ENCODE results near the gene GJB1.
"Not testable (repeated sequence)": the region's sequence is repeated elsewhere in the genome, so short reads cannot be mapped to it uniquely, and the experiment has no call there.

Gene GJB1

DNA sequence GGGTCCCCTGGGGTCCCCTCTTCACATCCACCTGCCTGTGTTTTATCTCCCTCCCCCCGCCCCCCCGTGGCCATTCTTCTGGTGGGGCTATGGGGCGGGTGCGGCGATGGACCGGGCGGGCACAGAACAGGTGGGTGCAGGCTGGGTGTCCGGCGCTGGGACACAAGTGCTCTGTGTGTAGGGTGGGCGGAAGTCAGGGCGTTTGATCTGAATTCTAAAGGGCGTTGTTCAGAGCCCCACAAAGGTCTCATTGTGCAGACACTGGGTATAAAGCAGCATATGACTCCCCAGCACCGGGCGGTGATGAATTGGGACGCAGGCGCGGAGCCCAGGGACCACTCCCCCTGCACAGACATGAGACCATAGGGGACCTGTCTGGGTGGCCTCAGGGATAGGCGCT is at the start of gene GJB1:
Gene GJB1, plus strand, starts transcription at position 296 of the 400 bp plus-strand sequence. CDS start 484 bp downstream, outside the sequence.
- no peak for DNase-seq (ENCODE audit: low read depth in 2 of 2)

DNA sequence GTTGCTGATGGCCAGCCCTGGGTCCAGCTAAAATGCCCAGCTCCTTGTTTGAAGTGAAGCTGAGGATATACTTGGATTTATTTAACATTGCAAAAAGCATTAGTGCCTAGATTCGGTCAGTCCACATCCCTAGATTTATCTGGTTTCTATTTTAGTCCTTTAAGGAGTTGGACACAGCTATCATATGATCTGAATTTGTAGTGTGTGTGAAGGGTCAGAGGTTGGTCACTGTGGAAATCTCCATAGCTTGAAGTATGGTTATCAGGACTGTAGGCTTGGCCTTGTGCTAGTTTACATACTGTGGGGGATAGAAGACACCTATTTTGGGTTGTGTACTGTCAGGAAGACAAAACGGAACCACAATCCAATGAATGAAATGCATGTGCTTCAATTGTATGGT is 49.6 kb upstream of the GJB1 start:
- DNase-seq (ENCODE audit: low read depth in 2 of 2): no peak

DNA sequence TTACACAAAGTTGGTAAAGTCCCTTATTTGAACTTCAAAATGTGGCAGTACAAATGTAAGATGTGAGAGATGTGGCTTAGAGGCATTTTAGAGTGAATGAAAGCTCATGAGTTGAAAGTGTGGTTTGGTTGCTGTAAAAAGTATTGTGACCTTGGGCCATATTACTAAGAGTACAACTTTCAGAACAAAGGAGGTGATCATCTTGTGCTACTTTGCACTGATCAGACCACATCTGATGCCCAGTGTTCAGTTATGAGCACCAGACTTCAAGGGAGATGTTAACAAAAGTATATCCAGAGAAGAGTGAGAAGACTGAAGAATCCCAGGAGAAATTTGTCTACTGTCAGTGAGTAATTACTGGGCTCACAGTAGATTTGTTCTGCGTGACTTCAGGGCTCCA is 48.2 kb upstream of the GJB1 start:
- DNase-seq (ENCODE audit: low read depth in 2 of 2): no peak

DNA sequence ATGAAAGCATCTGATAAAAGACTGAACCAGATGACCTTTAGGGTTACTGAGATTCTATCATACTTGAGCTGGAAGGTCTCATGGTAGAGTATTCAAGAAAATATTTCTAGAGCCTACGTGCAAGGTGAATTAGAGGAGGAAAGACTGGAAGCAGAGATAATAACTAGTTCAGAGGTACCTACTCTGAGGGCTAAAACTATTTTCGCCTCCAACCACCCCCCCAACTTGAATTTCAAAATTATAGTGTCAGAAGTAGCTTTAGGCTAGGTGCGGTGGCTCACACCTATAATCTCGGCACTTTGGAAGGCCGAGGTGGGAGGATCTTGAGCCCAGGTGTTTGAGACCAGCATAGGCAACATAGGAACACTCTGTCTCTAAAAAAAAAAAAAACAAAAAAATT is 47.5 kb upstream of the GJB1 start:
- DNase-seq (ENCODE audit: low read depth in 2 of 2): no peak

DNA sequence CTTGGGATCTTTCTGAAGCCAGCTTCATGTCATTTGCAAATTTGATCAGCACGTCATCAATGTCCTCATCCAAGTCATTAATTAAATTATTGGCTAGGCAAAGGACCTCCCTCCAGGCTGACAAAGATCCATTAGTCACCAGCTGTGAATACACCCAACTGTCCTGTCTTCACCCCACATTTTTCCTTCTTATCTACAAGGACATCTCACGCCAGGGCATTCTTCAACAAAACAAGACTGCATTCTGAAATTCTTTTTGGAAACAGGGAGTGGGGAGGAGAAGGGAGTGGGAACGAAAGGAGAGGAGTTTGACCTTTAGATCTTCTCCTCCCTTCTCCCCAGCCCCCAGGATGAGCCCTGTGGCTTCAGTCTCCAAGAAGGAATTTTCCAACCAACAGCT is 45.7 kb upstream of the GJB1 start:
- DNase-seq (ENCODE audit: low read depth in 2 of 2): no peak

DNA sequence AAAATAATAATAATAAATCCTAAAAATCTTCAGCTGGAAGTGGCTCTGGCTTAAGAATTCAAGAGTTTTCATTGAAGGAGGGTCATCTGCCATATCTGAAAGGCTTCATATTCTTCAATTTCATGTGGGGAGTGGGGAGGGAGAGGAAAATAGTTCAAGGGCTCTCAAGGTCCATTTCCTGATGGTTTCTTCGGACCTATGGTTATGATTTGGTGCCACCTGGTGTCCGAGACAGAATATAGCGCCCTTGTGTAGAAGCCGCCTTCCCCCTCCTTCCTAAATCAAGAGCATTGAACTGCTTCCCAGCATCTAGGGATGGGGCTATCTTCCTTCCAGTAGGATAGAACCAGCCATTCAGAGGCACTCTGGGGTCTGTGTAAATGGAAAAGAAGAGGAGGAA is 44.1 kb upstream of the GJB1 start:
- DNase-seq (ENCODE audit: low read depth in 2 of 2): peak in 1 of 2 donors; percentile 22

DNA sequence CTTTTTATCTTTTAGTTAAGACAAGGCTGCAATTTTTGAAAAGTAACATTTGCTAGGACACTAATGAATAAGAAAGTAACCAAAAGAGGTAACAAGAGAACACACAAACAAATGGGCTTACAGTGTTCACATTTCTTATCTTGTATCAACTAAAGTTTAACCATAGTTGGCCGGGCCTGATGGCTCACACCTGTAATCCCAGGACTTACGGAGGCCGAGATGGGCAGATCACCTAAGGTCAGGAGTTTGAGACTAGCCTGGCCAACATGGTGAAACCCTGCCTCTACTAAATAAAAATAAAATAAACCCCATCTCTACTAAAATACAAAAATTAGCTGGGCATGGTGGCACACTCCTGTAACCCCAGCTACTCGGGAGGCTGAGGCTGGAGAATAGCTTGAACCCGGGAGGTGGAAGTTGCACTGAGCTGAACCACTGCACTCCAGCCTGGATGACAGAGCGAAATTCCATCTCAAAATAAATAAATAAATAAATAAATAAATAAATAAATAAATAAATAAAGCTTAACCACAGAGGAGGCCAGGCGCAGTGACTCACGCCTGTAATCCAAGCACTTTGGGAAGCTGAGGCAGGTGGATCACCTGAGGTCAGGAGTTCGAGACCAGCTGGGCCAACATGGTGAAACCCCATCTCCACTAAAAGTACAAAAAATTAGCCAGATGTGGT is 42.3 kb upstream of the GJB1 start:
- not testable (repeated sequence) for DNase-seq (ENCODE audit: low read depth in 2 of 2)

DNA sequence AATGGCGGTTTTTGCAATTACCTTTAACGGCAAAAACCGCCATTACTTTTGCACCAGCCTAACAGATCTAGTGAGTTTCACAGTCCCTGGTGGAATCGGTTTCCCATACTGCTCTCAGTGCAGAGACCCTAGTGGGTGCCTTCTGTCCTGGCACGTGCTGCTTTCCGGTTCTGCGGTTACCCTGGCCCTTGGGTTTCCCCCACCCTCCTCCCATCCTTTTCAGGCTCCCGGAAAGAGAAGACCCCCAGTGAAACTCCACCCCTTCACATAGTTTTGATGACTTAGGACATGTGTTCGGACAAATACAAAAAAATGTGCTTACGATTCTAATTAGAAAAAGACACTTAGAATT is 41.5 kb upstream of the GJB1 start:
- DNase-seq (ENCODE audit: low read depth in 2 of 2): peak; percentile 18 to 28

DNA sequence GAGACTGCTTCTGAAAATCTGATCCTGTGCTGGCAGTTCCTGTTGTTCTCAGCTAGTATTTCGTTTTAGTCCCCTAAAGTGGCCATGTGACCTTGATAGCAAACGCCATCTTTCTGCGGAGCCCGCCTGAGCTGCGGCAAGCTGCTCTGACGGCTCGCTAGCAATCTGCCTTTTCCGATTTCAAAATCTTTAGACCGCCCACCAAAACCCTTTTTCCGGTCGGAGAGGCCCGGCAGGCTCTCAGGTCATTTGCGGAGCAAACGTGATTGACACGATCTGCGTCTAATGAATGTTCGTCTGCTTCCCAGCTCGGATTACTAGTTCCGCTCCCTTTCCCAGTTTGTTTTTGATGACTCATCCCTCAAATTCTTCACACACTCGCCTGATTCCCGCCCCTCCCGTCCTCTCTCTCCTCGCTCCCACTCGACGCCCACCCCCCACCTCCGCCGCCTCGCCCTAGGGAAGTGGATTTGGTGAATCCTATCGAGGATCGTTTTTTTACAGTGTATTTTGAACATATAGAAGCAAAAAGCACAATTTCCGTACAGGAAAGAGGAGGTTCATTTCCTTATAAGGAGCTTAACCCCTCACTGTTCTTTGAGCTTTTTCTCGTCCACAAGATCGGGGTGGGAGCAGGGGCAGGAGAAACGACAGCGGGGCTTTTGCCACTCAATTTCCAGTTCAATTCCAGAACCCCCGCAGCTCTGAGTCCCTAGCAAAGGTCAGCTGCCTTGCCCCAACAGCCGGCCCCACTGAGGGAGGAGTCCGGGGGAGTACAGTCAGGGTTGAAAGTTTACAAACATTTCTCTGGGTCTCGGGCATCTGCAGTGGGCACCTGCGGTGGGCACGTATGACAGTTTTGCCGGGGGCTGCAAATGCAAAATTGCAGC is 40.9 kb upstream of the GJB1 start:
- DNase-seq (ENCODE audit: low read depth in 2 of 2): peak; percentile 55 to 62

DNA sequence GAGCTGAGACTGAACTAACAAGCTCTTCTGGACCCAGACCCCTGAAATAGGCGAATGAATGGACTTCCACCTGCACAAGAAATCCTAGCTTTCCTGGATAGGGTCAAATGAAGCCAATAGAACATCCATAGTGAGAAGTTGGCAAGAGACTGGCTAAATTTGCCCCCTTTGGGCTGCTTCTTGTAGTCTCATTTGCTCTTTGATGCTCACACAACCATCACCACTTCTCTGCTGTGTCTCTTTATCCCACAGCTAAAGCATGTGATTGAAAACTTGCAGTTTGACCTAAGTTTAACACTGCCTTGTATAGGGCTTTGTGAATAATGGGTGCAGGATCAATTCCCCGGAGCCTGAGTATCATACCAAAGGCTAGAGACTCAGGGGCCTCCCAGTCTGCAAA is 40.2 kb upstream of the GJB1 start:
- DNase-seq (ENCODE audit: low read depth in 2 of 2): no peak

DNA sequence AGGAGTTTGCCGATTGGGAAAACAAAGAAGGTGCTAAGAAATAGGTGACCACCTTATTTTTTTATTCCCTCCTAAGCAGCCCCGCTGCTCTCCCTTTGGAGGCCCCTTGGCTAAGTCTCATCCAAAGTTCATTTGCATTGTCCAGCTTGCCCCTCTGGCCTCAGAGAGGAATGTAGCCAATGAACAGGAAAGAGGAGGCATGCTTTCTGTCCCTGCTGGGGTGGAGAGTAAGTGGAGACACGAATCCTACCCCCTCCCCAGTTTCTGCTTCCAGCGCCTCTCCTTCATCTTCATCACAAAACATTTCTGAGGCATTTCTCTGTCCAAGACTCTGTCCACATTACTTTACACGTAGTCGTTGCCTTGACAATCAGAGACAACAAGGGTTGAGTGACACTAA is 39.7 kb upstream of the GJB1 start:
- DNase-seq (ENCODE audit: low read depth in 2 of 2): no peak

DNA sequence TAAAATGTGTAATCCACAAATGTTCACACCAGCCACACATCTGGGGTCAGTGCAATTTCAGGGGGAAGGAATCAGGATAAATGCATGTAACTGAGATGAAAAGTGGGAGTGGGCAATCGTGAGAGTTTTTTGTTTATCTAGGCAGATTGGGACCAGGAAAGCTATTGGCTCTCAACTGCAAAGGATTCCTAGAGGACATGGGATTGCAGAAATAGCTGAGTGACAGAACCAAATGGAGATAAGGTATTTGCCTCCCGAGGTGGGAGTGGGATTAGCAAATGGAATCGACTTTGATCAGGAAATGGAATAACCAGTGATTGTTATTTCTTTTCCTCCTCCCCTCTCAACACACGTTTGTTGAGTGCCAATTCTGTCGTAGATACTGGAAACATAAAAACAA is 38.9 kb upstream of the GJB1 start:
- DNase-seq (ENCODE audit: low read depth in 2 of 2): no peak

DNA sequence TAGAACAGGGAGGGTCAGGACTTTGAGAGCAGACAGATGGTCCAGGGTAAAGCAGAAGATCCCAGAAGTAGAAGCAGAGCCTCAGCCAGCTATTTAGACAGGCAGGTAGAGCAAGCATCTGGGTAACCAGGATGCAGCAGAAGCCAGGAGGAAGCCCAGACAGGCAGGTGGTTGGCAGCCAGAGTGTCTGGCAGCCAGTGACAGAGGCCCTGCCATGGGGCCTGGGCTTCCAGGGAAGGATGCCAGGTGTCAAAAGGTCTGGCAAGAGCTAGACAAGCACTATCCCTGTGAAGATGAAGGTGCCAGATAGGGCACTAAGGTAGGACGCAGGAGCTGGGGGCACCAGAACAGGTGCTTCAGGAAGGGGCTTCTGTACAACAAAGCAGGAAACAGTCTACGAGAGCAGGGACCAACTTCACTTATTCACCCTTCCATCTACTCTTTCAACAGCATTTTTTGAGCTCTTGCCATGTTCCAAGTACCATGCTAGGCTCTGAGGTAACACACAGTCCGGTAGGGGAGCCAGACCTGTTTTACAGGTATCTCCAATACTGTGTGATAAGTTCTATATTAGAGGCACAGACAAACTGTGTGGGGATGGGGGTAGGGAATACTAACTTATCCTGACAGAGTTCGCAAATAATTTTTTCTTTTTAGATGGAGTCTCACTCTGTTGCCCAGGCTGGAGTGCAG is 38.1 kb upstream of the GJB1 start:
- no peak for DNase-seq (ENCODE audit: low read depth in 2 of 2)

DNA sequence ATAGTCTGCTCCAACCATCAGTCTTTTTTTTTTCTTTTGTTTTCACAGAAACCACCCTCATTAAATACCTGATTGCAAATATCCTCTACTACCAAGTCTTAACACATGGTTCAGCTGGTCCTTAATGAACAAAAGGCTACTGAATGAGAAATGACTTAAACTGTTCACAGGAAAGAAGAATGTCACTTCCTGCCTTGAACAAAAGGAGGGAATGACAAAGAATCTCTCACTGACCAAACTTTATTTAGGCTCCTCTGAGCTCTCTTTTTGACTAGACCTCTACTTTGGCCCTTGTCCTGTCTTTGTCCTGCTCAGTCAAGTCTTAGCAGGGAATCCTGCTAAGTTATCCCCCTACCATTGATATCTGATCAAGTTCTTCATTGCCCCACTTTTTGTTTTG is 31.8 kb upstream of the GJB1 start:
- no peak for DNase-seq (ENCODE audit: low read depth in 2 of 2)

DNA sequence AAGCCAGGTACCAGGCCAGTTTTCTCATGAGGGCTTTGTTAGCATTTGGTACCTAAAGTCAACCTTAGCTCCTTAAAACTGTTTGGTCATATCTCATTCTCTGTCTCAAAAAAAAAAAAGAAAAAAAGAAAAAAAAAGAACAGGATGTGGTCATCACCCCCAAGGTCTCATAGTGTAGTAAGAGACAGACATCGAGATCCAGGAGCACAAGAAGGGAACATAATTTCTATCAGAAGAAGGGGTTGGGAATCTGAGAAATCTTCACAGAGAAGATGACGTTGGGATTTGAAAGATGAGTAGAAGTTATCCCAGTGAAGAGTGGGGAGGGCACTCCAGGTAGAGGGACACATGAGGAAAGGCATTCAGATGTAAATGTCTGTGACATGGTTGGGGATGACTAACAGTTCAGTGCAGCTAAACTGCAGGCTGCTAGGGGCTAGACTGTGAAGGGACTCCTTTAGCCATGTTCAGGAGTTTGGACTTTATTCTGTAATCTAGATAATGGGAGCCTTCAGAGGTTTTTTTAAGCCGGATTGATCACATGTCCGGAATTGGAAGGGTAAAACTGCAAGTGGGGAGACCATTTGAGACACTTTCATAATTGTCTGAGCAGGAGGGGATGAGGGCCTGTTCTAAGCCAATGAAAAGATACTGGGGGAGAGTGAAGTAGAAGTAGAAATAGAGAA is 26.9 kb upstream of the GJB1 start:
- DNase-seq (ENCODE audit: low read depth in 2 of 2): no peak

DNA sequence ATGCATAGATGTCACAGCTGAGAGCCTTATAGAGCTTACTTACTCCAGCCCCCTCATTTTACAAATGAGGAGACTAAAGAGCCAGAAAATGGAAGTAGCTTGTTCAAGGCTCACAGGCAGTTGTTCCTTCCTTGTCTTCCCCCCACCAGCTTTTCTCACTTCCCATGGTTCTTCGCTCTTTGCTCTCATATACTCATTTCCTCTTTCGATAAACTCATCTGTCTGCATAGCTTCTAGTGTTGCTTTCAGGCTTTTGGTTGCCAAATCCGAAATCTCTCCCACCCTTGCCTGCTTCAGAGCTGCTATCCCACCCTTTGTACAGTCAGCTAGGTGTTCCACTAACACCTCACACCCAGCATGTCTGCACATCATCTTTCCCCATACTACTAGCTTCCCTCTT is 25.0 kb upstream of the GJB1 start:
- no peak for DNase-seq (ENCODE audit: low read depth in 2 of 2)

DNA sequence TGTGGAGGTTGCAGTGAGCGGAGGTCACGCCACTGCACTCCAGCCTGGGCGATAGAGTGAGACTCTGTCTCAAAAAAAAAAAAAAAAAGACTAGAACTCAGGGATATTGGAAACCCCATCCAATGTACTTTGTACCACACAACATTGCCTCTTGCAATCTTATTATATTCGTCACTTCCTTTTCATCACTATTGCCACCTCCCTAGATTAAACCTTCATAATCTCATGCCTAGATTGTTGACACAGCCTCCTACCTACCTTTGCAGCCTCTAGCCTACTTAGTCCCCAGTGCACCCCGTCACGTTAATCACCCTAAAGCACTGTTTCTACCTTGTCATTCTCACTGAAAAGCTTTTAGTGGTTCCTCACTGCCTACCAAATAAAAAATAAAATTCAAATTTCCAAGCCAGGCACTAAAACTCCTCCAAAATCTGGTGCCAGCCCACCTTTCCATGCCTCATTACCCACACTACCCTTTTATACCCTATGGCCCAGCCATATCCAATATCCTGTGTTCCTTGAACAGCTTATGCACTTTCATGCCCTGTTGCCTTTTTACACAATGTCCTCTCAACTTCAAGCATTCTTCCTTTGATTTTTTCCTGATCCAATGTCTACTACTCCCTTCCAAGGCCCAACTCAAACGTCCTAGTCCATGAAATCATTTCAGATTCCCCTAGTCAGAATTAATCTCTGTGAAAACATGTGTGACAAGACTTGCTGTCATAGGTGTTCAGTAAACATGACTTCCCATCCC is 23.6 kb upstream of the GJB1 start:
- DNase-seq (ENCODE audit: low read depth in 2 of 2): no peak

DNA sequence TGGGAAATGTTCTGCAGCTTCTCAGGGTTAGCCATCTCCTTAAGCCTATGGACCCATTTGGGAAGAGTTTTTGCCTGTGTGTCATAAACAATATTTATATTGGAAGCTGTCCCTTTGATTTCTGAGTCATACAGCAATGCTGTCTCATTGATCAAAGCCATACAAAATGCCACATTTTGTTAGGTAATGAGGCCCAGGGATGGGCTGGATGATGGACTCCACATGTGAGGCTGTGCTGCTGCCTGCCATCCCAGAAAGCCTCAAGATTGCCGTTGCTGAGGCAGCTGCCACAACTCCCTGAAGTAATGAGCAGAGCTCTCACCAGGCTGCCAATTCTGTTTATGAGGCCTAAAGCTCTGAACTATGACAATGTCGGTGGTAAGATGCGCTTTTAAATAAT is 12.2 kb upstream of the GJB1 start:
- no peak for DNase-seq (ENCODE audit: low read depth in 2 of 2)

DNA sequence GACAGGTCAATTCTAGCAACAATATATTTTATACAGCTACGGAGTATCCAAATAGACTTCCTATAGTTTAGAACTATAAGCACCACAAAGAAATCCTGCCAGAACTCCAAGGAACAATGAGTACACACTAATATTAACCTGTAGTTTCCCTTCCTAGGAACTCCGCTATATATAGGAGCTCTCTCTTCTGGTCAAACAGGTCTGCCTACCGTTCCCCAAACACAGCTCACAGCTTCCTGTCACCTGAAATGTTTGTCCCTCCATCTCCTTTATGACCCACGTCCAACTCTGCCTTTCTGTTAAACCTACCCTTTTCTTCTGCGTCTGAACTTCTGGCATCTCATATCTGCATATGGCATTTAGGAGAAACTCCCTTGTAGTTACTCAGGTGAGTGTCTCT is 10.5 kb upstream of the GJB1 start:
- DNase-seq (ENCODE audit: low read depth in 2 of 2): no peak

DNA sequence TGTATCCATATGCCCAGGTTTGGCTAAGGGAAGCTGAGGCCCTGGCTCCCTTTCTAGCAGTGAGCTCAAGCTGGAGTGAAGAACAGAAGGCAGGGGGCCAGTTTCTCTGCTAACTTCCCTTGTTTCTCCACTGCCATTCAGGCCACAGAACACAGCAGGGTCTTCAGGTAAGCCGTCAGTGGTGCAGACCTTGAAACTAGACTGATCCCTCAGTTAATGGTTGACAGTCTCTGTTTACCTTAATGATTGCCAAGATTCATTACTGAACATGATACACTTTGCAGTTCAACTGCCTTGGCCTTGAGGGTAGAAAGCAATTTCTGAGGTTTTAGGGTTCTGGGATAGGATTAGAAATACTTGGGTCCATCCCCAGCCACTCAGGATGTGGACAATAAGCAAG is 8.9 kb upstream of the GJB1 start:
- DNase-seq (ENCODE audit: low read depth in 2 of 2): no peak

DNA sequence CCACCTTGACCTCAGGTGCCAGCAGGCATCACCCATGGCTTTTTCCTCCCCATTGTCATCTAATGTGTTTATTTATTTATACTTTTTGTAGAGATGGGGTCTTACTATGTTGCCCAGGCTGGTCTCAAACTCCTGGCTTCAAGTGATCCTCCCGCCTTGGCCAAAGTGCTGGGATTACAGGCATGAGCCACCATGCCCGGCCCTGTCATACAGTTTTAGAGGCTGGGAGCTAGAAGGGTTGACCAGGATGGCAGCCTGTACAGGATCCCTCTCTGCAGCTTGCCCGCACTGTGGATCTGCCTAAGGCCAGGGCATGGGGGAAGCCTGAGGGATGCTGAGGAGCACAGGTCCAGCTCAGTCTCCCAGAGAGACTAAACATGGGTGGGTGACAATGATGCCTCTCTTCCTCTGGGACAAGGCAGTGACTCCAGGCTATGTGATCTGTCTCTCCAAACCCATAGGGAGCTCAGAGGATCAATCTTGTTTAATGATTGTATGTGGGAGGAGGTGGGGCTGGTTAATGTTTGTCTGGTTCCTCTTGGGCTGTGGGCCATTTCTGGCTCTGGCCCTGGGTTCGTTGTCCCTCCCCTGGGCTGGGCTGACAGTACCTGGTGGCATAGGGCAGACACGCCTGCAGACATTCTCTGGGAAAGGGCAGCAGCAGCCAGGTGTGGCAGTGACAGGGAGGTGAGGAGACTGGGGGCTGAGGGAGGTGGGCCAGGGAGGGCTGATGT is 8.3 kb upstream of the GJB1 start:
- DNase-seq (ENCODE audit: low read depth in 2 of 2): no peak

Measured in activated CD4-positive, alpha-beta T cell treated with anti-CD3 and anti-CD28 coated beads for 24 hours (primary cell).